NCI-H526 treated with DMSO at 0.1 percent for 48 hours (cell line): ENCODE data around the gene REXO1.
A peak's percentile ranks its signal among the peaks of the same experiment; 100 is the strongest.
"Not testable (repeated sequence)": the region's sequence is repeated elsewhere in the genome, so short reads cannot be mapped to it uniquely, and the experiment has no call there.

Source experiments
- DNase-seq: peaks from one replicate; lab custom pipeline; 2025; lab: John Stamatoyannopoulos, UW

The REXO1 gene, protein sequence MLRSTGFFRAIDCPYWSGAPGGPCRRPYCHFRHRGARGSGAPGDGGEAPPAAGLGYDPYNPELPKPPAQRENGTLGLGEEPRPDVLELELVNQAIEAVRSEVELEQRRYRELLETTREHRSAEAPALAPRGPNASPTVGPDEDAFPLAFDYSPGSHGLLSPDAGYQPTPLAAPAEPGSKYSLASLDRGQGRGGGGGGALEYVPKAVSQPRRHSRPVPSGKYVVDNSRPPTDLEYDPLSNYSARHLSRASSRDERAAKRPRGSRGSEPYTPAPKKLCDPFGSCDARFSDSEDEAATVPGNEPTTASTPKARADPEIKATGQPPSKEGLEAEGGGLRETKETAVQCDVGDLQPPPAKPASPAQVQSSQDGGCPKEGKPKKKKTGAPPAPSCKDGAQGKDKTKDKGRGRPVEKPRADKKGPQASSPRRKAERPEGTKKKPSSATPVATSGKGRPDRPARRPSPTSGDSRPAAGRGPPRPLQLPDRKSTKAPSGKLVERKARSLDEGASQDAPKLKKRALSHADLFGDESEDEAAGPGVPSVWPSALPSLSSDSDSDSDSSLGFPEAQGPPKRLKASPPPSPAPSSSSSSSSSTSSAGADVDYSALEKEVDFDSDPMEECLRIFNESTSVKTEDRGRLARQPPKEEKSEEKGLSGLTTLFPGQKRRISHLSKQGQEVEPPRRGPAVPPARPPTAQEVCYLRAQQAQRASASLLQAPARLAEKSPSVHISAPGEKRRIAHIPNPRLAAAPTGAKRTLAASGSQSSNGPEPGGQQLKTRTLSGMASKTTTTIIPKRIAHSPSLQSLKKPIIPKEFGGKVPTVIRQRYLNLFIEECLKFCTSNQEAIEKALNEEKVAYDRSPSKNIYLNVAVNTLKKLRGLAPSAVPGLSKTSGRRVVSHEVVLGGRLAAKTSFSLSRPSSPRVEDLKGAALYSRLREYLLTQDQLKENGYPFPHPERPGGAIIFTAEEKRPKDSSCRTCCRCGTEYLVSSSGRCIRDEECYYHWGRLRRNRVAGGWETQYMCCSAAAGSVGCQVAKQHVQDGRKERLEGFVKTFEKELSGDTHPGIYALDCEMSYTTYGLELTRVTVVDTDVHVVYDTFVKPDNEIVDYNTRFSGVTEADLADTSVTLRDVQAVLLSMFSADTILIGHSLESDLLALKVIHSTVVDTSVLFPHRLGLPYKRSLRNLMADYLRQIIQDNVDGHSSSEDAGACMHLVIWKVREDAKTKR

DNA sequence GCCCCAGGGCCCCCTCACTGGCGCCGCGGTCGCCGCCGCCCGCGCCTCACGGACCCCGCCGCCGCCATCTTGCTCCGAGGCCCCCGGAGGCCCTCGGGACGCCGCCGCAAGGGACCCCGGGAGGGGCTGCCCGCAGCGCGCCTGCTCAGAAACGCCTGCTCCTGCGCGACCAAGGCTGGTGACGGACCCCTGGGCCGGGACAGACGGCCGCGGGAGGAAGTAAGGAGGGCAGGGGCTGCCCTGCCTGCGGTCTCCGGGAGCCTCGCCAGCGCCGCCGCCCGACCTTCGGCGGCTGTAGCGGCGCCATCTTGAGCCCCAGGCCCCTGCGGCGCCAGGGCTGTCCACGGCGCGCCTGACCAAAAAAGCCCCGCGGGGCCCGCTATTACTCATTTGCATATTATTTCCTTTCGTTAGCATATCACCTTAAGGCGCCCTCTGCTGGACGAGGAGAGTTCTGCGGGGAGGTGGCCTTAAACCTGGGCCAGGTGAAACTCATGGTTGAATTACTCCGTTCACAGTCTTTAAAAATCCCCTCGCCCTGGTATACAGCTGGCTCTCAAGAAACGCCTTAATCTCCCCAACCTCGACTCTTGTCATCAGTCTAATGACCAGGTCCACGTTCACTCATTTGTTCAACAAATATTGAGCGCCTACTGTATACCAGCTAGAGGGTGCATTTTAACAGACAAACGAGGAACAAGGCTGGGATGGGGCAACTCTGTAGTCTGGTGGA lies at the start of gene REXO1:
REXO1 (minus strand) TSS at position 85 of the 733 bp plus-strand sequence. CDS start 125 bp downstream, outside the sequence.
- DNase-seq: peak; percentile 74

DNA sequence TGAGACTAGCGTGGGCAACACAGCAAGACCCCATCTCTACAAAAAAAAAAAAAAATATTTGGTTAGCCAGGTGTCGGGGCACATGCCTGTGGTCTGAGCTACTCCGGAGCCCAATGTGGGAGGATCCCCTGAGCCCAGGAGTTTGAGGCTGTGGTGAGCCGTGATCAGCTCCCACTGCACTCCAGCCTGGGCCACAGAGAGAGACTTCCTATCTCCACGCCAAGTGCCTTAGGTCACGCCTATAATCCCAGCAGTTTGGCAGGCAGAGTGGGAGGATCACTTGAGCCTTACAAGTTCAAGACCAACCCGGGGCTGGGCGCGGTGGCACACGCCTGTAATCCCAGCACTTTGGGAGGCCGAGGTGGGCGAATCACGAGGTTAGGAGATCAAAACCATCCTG lies 48.2 kb upstream of the REXO1 start:
- no peak for DNase-seq

DNA sequence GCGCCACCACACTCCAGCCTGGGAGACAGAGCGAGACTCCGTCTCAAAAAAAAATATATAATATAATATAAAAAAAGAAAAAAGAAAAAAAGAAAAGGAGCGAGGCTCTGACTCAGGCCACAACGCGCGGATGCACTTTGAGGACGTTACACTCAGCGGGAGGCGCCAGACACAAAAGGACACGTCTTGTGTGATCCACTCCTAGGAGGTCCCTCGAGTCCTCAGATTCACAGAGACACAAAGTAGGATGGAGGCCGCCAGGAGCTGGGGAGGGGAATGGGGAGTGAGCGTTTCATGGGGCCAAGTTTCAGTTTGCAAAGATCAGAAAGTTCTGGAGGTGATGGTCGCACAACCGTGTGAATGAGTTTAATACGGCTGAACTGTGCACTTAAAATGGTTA lies 45.5 kb upstream of the REXO1 start:
- no peak for DNase-seq

DNA sequence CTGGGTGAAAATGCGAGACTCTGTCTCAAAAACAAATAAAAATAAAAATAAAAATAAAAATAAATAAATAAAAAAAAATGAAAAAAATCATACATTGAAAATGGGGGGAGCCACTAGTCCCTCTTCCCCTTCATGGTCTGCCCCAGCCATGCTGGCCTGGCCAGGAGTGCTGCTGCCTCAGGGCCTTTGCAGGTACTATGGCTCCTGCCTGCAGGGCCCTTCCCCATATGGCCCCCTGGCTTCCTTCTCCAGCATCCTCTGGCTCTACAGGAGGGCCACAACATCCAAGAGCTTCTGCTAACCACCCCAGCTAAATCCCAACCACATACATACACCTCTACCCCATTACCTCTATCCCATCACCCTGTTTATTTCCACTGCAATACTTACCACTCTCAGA lies 41.6 kb upstream of the REXO1 start:
- no peak for DNase-seq

DNA sequence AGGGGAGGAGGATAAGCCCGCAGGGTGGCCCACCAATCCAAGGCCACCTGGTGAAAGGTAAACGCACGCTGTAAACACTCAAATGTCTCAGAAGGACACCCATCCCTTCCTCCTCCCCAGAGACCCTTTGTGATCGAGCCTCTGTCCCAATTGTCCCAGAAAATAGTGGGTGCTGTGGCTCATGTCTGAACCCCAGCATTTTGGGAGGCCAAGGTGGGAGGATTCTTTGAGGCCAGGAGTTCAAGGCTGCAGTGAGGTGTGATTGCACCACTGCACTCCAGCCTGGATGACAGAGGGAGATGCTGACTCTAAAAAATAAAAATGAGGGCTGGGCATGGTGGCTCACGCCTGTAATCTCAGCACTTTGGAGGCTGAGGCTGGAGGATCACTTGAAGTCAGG lies 40.1 kb upstream of the REXO1 start:
- no peak for DNase-seq

DNA sequence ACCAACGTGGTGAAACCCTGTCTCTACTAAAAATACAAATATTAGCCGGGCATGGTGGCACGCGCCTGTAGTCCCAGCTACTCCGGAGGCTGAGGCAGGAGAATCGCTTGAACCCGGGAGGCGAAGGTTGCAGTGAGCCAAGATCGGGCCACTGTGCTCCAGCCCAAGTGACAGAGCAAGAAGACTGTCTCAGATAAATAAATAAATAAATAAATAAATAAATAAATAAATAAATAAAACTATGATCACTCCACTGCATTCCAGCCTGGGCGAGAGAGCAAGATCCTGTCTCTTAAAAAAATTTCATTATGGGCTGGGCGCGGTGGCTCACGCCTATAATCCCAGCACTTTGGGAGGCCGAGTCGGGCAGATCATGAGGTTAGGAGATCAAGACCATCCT lies 38.1 kb upstream of the REXO1 start:
- not testable (repeated sequence) for DNase-seq

DNA sequence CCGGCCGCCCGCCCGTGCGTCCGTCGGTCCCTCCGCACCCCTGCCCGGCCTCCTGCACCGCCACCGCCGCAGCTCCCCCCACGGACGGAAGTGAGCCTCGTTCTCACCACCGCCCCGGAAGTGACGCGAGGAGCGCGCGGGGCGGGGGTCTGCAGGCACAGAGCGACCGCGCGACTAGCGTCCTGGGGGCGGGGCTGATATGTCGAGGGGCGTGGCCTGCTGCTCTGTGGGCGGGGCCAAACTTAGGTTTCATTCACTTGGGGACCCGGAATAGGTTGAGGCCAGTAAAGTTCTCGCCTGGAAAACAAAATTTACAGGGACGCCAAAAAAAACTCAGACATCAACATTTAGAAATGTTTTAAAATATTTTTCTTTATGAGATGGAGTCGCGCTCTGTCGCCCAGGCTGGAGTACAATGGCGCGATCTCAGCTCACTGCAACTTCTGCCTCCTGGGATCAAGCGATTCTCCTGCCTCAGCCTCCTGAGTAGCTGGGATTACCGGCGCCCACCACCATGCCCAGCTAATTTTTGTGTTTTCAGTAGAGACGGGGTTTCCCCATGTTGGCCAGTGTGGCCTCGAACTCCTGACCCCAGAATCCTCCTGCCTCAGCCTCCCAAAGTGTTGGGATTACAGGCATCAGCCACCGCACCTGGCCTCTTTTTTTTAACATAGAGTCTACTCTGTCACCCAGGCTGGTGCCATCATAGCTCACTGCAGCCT lies 37.3 kb upstream of the REXO1 start, which contains the start of gene ABHD17A:
ABHD17A (minus strand) TSS at position 99 of the 722 bp plus-strand sequence. CDS start 3,930 bp downstream, outside the sequence.
- DNase-seq: peak; percentile 39

DNA sequence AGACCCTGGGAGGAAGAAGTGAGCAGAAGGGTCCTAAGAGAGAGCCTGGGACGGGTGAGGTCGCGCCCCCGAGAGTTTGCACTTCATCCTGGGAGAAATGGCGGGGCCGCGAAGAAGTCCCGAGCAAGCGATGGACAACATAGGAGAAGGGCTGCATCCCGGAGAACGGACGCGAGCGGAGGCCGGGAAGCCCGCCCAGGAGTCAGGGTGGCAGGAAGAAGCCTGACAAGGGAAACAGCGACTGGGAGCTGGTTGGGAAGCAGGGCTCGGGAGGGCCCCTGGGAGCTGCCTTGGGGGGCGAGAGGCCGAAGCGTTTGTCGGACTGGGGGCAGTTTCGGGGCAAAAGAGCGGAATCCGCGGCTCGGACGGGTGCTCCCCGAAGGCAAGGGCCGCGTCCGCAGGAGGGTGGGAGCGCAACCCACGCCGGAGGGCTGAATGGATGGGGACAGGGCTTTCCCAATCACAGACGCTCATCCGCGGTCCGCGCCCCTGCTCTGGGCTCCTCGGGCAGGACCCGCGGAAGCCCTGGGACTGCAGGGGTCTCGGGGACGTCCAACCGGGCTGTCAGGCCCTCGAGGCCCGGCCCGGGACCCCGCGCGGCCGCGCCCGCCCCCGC lies 36.5 kb upstream of the REXO1 start:
- DNase-seq: no peak

DNA sequence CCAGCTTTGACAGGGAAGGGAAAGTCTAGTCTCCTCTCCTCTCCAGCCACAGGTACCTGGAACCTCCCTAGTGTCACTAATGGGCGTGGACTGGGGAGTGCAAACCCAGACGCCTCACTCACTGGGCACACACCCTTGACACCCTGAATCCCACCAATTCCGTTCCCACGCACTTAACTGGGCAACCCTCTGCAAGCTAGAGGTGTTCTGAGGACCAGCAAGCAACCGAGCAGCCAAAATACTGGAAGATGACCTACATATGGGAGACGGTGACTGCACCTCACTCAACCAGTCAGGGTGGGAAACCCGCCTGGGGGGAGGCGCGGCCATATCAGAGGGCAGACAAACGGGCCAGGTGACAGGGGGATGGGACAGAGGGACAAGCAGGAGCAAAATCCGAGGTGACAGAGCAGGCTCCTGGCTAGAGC lies 36.0 kb upstream of the REXO1 start:
- DNase-seq: no peak

DNA sequence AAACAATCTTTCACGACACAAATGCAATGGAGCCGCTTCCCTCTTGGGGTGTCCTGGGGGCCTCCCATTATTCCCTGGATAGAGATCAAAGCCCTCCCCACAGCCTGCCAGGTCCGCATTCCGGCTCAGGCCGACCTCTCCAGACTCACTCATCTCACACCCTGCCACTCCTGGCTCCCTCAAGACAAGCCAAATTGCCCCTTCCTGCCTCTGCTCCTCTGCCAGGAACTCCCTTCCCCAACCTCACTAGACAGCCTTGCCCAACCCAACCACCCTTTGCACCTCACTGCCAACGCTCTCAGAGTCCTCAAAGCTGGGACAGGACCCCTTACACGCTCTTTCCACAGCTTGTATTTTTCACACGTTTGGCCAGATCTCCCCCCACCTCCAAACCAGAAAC lies 35.5 kb upstream of the REXO1 start:
- no peak for DNase-seq

DNA sequence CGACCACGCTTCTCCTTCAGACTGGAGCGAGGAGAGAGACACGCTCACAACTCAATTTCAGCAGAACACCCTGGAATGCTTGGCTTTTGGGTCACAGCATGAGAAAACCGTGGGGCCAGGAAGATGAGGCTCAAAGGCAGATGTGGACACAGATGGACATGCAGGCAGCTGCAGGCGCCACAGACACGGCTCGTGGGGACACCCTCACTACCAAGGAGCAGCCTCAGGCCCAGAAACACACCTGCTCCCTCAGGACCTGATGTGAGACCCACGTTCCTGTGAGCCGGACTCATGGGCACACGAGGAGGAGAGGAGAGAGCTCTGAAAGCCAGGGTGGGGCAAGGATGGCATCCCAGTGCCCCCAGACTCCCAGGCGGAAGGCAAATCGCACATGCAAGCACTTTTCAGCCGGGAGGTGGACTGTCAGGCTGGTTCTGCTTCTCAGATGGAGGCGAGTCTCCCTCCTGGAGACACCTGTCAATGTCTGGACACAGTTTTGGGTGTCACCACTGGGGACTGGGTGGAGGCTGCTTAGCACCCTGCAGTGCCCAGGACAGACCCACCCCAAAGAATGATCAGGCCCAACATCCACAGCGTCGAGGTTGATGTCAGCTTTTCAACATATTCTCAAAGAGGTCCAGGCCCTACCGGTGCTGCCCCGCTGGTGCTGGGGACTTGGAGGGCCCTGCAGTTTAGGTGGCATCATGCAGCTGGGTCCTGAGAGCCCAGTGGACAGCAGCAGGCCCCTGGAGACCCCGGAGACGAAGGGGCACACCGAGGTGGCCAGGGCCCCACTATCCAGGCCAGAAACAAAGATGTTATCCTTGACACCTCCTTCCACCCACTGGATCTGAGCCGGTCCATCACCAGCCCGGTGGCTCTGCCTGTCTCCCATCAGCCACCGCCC lies 34.8 kb upstream of the REXO1 start:
- no peak for DNase-seq

DNA sequence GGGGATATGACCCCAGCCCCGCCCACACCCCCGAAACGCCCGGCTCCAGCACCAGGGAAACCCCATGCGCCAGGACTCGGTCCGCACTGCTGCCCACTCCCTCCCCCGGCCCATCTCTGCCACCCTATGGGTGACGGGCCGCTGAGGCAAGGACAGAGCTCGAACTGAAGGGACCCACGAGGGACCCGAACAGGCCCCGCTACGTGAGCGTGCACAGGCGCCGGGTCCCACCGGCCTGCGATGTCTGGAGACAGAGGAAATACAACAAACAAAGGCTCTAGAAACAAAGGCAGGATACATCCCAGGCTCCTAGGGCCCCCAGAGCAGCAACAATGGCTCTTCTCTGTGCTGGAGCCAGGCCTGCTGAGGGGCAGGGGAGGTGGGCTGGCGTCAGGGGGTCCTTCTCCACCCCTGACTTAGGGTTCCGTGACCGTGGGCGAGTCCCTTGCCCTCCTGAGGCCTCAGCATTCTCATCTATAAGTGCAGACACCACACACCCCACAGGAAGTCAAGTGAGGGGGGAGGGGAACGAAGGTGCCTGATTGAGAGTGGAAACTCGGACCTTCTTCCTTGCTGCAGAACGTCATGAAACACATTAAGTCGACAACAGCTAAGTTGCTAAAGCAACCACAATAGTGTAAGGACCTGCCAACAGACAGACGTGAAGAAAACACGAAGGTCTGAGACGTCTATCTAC lies 34.0 kb upstream of the REXO1 start:
- no peak for DNase-seq

DNA sequence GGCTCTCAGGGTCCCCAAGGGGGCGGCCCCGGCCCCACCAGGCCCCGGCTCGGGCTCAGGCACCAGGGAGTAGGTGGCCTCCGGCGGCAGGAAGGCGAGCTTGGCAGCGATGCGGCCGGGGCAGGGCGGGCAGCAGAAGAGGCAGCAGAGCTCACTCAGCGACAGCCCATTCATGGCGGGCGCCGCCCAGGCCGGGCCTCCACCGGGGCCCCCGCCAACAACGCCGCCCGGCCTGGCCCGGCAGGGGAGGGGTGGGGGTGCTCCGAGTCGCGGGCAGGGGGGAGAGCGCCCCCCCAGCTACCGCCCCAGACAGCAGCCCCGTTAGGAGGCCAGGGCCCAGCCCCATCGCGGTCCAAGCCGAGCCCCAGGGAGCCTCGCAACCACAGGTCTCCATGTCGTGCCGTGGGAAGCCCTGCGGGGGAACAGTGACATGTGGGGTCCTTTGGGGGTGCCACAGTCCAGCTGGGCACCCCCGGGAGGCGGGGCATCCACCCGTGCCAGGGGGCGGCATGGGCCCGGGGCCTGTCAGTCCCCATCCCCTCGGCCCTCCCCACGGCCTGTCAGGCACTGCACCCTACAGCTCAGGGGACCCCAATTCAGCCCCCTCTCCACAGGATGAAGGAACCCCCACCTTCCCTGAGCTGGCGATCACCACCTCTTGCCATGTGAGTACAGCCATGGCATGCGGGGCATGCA lies 33.3 kb upstream of the REXO1 start:
- not testable (repeated sequence) for DNase-seq

DNA sequence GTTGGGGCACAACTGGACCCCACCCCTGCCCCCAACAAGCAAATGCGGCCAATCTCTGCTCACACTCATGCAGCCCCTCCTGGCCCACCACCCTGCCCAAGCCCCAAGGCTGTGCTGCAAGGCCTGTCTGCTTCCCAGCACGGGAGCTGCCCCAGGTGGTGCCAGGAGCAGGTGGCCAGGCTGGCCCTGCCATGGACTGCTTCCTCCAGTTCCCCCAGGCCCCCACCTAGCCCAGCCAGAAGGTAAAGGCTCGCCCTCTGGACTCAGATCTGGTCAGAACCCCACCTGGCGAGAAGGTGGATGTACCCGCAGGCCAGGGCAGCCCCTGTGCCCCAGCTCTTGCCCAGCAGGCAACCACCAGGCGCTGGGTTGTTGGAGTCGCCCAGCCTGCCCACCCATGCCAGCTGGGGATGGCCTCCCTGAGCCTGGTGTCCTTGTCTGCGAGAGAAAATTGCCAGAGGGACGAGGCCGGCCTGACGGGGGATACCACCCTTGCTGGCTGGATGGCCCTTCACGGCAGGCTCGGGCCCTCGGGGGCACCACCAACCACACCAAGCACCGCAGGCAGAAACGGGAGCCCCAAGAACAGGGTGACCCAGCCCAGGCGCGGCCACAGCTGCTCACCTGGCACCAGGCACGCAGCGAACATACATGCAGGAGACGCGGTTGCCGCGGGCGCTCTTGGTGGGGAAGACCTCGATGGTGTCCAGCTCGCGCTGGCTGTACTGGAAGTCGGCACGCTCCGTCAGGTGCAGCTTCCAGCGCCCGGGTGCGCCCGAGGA lies 32.5 kb upstream of the REXO1 start:
- no peak for DNase-seq

DNA sequence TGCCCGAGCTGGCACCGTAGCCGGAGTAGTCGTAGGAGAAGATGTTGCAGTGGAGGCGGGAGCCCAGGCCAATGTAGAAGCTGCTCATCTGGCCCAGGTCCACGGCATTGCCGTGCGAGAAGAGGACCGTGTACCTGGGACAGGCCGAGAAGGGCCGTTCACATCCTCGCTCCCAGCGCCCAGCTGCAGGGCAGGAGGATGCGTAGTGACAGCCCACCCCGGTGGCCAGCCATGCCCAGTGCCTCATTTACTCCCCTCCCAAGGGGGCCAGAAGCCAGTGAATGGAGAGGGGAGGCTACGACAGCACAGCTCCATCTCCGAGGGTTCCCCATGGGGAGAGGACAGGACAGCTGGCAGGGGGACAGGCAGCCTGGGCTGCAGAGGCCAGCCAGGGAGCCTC lies 31.7 kb upstream of the REXO1 start:
- not testable (repeated sequence) for DNase-seq

DNA sequence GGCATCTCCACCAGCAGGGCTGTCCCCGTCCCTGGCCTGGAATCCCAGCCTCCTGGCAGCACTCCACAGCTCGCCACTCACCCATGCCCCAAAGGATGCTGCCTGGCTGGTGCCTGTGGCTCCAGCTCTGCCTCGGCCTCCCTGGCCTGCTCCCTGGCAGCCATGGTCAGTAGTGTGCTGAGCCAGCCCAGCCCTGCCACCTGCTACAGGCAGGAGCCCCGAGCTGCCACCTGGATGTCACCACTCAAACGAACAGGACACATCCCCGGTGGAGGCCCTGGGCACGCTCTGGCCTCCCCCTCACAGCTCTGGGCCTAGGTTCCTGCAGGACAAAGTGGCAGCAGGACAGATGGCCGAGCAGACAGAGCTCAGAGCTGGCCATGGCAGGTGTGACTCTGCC lies 30.3 kb upstream of the REXO1 start:
- not testable (repeated sequence) for DNase-seq

DNA sequence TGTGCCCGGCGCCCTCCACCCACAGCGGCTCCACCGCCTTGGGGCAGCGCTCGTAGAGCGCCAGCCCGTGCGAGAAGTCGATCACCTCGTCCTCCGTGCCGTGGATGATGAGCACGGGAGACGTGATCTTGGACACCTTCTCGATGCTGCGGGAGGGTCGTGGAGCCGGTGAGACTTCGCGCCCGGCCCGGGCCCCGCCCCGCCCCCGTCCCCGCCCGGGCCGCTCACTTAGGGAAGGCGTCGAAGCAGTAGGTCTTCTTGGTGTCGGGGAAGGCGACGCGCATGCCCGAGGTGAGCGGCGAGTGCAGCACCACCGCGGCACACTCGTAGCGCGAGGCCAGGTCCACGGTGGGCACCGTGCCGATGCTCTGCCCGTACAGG lies 29.0 kb upstream of the REXO1 start:
- not testable (repeated sequence) for DNase-seq
